HEK293T (cell line): ENCODE results near the gene FAIM.

Source experiments
- FOXA1 ChIP-seq: fragments of 450-650 bp; IDR thresholded peaks from 2 replicates; pipeline ENCODE4 v1.6.1; 2016; ENCODE audit warnings: mild to moderate bottlenecking
- FOXM1 ChIP-seq: fragments of 450-650 bp; IDR thresholded peaks from 2 replicates; pipeline ENCODE4 v1.6.1; 2017; ENCODE audit warnings: mild to moderate bottlenecking, borderline replicate concordance
- SP1 ChIP-seq: fragments of 450-650 bp; IDR thresholded peaks from 2 replicates; pipeline ENCODE4 v1.6.1; 2017

- TF ChIP-seq FOXA1 (no peak), FOXM1 (no peak), SP1 (no peak)
Observed at GRCh38 chr3:138638641-138639040, 30.1 kb downstream of the FAIM start.
